ENCODE data around the gene HOXD8.

Gene HOXD8

DNA sequence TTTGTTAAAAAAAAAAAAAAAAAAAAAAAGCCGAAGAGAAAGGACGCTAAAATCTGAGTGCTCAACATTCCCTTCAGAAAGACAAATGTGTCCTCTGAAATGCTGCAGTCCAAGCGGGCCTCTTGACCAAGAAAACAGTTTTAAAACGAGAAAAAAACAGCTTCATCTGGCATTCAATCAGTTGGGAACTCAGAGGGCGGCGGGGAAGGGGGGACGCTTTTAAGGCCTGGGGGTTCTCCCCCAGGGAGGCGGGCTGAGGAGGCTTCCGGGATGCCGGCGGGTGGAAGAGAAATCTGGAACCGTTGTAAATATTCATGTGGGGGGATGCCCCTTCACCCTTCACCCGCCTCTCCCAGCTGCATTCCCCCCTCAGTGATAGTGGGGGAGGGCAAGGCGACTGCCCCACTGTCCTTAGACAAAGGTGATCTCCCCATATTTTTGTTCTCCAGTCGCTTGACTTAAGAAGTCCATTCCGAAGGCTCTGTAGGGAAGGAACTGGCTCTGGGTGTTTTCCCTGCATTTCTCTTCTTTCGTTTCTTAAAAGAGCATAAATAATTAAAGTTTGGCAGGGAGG is 25.7 kb upstream of the HOXD8 start:
- Histone ChIP-seq H3K4me3 (ENCODE audit: low read length in 2 of 2) (no peak overlapping the region), H3K27ac (replicated peaks; ENCODE audit: low read length) (no peak overlapping the region), H3K18ac (ENCODE audit: low read length) (no peak overlapping the region)

DNA sequence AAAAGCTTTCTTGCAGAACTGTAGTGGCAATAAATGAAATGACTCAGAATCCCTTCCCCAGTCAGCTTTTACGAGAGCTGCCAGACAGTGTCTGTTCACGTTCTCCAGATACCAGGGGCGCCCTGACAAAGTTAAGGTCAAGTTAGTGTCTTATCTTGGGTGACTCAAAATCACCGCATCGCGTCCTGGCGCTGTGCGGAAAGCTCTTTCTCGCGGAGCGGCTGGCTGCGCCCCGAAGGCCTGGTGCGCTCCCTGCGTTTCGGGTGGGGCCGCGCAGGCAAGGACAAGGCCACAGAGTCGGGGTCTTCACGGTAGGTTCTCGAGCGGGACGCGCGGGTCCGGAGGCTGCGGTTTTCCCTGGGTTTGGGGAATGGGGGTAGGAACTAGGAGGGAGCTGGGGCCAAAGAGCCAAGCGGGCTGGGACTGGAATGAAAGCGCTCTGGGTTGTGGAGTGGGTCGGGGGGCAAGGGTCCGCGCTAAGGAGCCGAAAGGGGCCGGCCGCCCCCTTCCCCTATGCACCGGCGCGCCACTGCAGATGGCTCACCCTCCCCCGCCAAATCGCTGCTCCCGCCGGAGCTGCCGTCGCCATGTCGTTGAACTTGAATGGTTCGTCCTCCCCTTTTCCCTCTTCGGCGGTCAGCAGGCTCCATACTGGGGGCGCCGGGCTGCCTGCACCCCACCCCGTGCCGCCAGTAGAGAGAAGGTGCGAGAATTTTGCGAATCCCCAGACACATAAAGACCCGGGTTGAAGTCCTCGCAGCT is 25.0 kb upstream of the HOXD8 start:
- Histone ChIP-seq H3K4me3 (ENCODE audit: low read length in 2 of 2) (peak overlapping the region in 1 of 2 donors; percentile 2), H2AK5ac (ENCODE audit: low read depth, low read length) (no peak overlapping the region), H3K27me3 (ENCODE audit: control insufficient read depth in 3 of 3, insufficient read depth in 3 of 3, low read depth in 1 of 3, low read length in 3 of 3) (peaks cover 81 to 98% (median 97%) of the 10 kb centered on the region in 3 experiments), H3K14ac (ENCODE audit: low read length) (no peak overlapping the region), H2BK5ac (ENCODE audit: low read length) (no peak overlapping the region), H3K18ac (ENCODE audit: low read length) (peak overlapping the region; percentile 80), H3K9ac (ENCODE audit: low read depth, low read length, poor library complexity) (no peak overlapping the region), H2BK120ac (ENCODE audit: low read depth, low read length) (no peak overlapping the region), H2AFZ (ENCODE audit: low read length) (peak overlapping the region; percentile 69), H3K4ac (ENCODE audit: low read length) (no peak overlapping the region), H3K79me1 (ENCODE audit: low read depth, low read length) (no peaks in the 10 kb centered on the region), H2BK12ac (ENCODE audit: low read length) (no peak overlapping the region), H4K8ac (ENCODE audit: low read depth, low read length) (no peak overlapping the region), H3K27ac (replicated peaks; ENCODE audit: low read length) (no peak overlapping the region), H3K36me3 (replicated peaks in 1 of 2; ENCODE audit: control insufficient read depth in 2 of 2, insufficient read depth in 2 of 2, low read length in 2 of 2) (no peaks in the 10 kb centered on the region), H3K4me2 (ENCODE audit: insufficient read depth, low read length, poor library complexity, severe bottlenecking) (no peak overlapping the region), H3K4me1 (ENCODE audit: control insufficient read depth in 2 of 2, insufficient read depth in 1 of 2, low read depth in 1 of 2, low read length in 2 of 2) (peaks cover 0 to 1% of the 10 kb centered on the region in 2 donors), H3K23ac (ENCODE audit: low read depth, low read length, poor library complexity) (peak overlapping the region; percentile 80), H2BK15ac (ENCODE audit: low read length) (peak overlapping the region; percentile 26), H3K9me3 (replicated peaks in 1 of 2; ENCODE audit: control insufficient read depth in 2 of 2, insufficient read depth in 1 of 2, low read depth in 1 of 2, low read length in 2 of 2) (peaks cover 7 to 11% of the 10 kb centered on the region in 2 donors), H4K91ac (ENCODE audit: low read depth, low read length, poor library complexity) (no peak overlapping the region)
- no peak for DNase-seq (ENCODE audit: low spot score)
- WGBS, 2 donors (ENCODE audit: extremely low coverage in 2 of 2, insufficient read length in 2 of 2, insufficient replicate concordance in 1 of 2), result no CpG with 5 or more reads among the region's 56 CpGs

More for the DNA sequence above, 25.7 kb upstream of the HOXD8 start:
- peaks cover 82 to 98% (median 97%) of the 10 kb centered on the region in 3 experiments for H3K27me3 ChIP-seq (ENCODE audit: control insufficient read depth in 3 of 3, insufficient read depth in 3 of 3, low read depth in 1 of 3, low read length in 3 of 3)
- H3K36me3 ChIP-seq (replicated peaks in 1 of 2; ENCODE audit: control insufficient read depth in 2 of 2, insufficient read depth in 2 of 2, low read length in 2 of 2), result no peaks in the 10 kb centered on the region
- no peak overlapping the region for H2BK120ac ChIP-seq (ENCODE audit: low read depth, low read length)
- H3K4me1 ChIP-seq (ENCODE audit: control insufficient read depth in 2 of 2, insufficient read depth in 1 of 2, low read depth in 1 of 2, low read length in 2 of 2), result peaks cover 0 to 1% of the 10 kb centered on the region in 2 donors
- H3K9me3 ChIP-seq (replicated peaks in 1 of 2; ENCODE audit: control insufficient read depth in 2 of 2, insufficient read depth in 1 of 2, low read depth in 1 of 2, low read length in 2 of 2), result peaks cover 7 to 11% of the 10 kb centered on the region in 2 donors
- H2BK15ac ChIP-seq (ENCODE audit: low read length), result no peak overlapping the region
- no peak overlapping the region for H2BK5ac ChIP-seq (ENCODE audit: low read length)
- H2AFZ ChIP-seq (ENCODE audit: low read length), result no peak overlapping the region
- H3K4ac ChIP-seq (ENCODE audit: low read length), result no peak overlapping the region
- no peak overlapping the region for H2AK5ac ChIP-seq (ENCODE audit: low read depth, low read length)
- whole genome bisulfite sequencing, 2 donors (ENCODE audit: extremely low coverage in 2 of 2, insufficient read length in 2 of 2, insufficient replicate concordance in 1 of 2), result no CpG with 5 or more reads among the region's 17 CpGs
- H4K91ac ChIP-seq (ENCODE audit: low read depth, low read length, poor library complexity), result no peak overlapping the region
- no peak overlapping the region for H2BK12ac ChIP-seq (ENCODE audit: low read length)
- no peak for DNase-seq (ENCODE audit: low spot score)
- H4K8ac ChIP-seq (ENCODE audit: low read depth, low read length), result no peak overlapping the region
- H3K79me1 ChIP-seq (ENCODE audit: low read depth, low read length), result no peaks in the 10 kb centered on the region
- H3K14ac ChIP-seq (ENCODE audit: low read length), result no peak overlapping the region
- H3K4me2 ChIP-seq (ENCODE audit: insufficient read depth, low read length, poor library complexity, severe bottlenecking), result no peak overlapping the region
- H3K9ac ChIP-seq (ENCODE audit: low read depth, low read length, poor library complexity), result no peak overlapping the region
- H3K23ac ChIP-seq (ENCODE audit: low read depth, low read length, poor library complexity), result no peak overlapping the region

DNA sequence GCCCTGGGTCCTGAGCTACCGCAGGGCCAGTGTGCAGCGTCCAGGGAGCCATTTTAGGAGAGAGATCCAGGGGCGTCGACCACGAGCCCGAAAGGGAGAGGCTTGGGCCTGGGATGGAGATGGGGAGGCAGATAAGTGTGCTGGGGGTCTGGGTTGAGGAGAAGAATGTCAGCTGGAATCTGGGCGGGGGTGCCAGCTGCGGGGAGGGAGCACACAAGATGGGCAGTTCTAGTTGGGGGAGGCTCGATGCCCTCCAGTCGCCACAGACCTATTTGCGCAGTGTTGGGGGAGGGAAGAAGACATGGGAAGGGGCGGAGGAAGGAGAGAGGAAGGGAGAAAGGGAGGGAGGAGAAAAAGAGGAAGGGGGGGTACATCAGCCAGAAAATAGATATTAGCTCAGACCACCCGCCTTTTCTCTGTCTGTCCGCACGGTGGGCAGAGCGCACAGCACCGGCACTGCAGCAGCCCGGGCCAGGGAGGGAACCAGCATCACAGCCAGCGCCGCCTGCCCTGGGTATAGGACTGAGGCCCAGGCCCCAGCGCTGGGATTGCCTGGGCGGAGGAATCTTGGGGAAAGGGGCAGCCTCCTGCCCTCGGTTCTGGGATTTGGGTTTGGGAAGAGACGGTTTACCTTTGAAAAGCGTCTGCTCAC is 24.3 kb upstream of the HOXD8 start:
- H2AFZ ChIP-seq (ENCODE audit: low read length), result peak overlapping the region; percentile 69
- H2BK5ac ChIP-seq (ENCODE audit: low read length), result no peak overlapping the region
- no peak overlapping the region for H2BK120ac ChIP-seq (ENCODE audit: low read depth, low read length)
- H2AK5ac ChIP-seq (ENCODE audit: low read depth, low read length), result no peak overlapping the region
- H4K91ac ChIP-seq (ENCODE audit: low read depth, low read length, poor library complexity), result no peak overlapping the region
- H2BK15ac ChIP-seq (ENCODE audit: low read length), result no peak overlapping the region
- WGBS, 2 donors (ENCODE audit: extremely low coverage in 2 of 2, insufficient read length in 2 of 2, insufficient replicate concordance in 1 of 2), result no CpG with 5 or more reads among the region's 25 CpGs
- H3K4me2 ChIP-seq (ENCODE audit: insufficient read depth, low read length, poor library complexity, severe bottlenecking), result no peak overlapping the region
- H3K4ac ChIP-seq (ENCODE audit: low read length), result no peak overlapping the region
- H3K4me3 ChIP-seq (ENCODE audit: low read length in 2 of 2), result peak overlapping the region in 1 of 2 donors; percentile 2
- no peak overlapping the region for H3K18ac ChIP-seq (ENCODE audit: low read length)
- peak overlapping the region; percentile 65 for H3K23ac ChIP-seq (ENCODE audit: low read depth, low read length, poor library complexity)
- H3K14ac ChIP-seq (ENCODE audit: low read length), result no peak overlapping the region
- H2BK12ac ChIP-seq (ENCODE audit: low read length), result no peak overlapping the region
- no peak overlapping the region for H3K9ac ChIP-seq (ENCODE audit: low read depth, low read length, poor library complexity)
- peaks cover 0 to 1% of the 10 kb centered on the region in 2 donors for H3K4me1 ChIP-seq (ENCODE audit: control insufficient read depth in 2 of 2, insufficient read depth in 1 of 2, low read depth in 1 of 2, low read length in 2 of 2)
- no peaks in the 10 kb centered on the region for H3K36me3 ChIP-seq (replicated peaks in 1 of 2; ENCODE audit: control insufficient read depth in 2 of 2, insufficient read depth in 2 of 2, low read length in 2 of 2)
- H3K9me3 ChIP-seq (replicated peaks in 1 of 2; ENCODE audit: control insufficient read depth in 2 of 2, insufficient read depth in 1 of 2, low read depth in 1 of 2, low read length in 2 of 2), result peaks cover 7 to 11% of the 10 kb centered on the region in 2 donors
- peaks cover 76 to 98% (median 97%) of the 10 kb centered on the region in 3 experiments for H3K27me3 ChIP-seq (ENCODE audit: control insufficient read depth in 3 of 3, insufficient read depth in 3 of 3, low read depth in 1 of 3, low read length in 3 of 3)
- no peak overlapping the region for H4K8ac ChIP-seq (ENCODE audit: low read depth, low read length)
- no peak for DNase-seq (ENCODE audit: low spot score)
- H3K27ac ChIP-seq (replicated peaks; ENCODE audit: low read length), result no peak overlapping the region
- no peaks in the 10 kb centered on the region for H3K79me1 ChIP-seq (ENCODE audit: low read depth, low read length)

Measured in neuronal stem cell (in vitro differentiated cells).